GM03348 (cell line): ENCODE results near the gene GYG1.

ENCODE experiments used
- DNase-seq: peaks from one replicate; pipeline ENCODE4 v3.0.0; 2012; ENCODE audit warnings: low spot score

The GYG1 gene

DNA sequence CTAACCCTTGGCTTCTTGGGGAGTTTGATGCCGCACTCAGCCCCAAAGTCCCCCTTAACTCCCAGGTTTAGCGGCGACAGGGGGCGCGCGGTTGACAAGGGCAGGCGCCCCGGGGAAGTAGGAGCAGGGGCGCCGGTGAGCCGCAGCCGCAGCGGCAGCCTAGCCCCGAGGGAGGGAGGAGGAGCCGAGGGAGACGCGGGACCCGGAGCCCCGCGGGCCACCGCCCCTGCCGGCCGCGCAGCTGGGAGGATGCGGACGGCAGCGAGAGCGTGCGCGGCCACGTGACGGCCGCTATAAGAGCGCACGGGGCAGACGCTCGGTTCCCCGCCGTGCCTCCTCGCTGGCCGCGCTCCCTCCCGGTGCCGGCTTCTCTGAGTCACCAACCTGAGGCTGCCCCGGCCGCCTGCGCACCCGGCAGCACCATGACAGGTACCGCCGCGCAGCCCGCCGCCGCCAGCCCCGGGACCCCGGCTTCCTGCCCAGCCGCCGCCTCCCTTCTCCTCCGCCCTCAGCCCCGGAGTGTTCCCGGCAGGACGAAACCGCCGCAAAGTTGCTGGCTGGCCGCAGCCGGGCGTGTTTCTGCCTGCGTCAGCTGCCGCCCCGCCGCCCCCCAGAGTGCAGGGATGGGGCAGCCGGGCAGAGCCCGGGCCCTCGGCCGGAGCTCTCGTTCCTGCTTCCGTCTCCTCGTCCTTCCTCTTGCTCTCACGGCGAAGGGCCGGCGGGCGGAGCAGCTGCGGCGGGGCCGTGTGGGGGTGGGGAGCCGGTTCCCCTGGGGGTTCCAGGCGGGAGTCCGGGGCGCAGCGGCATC lies at the start of gene GYG1:
Gene GYG1 (plus strand): TSS at position 322 of the 808 bp plus-strand sequence. CDS start 101 bp downstream, at position 423.
- DNase-seq, result peak; percentile 95

DNA sequence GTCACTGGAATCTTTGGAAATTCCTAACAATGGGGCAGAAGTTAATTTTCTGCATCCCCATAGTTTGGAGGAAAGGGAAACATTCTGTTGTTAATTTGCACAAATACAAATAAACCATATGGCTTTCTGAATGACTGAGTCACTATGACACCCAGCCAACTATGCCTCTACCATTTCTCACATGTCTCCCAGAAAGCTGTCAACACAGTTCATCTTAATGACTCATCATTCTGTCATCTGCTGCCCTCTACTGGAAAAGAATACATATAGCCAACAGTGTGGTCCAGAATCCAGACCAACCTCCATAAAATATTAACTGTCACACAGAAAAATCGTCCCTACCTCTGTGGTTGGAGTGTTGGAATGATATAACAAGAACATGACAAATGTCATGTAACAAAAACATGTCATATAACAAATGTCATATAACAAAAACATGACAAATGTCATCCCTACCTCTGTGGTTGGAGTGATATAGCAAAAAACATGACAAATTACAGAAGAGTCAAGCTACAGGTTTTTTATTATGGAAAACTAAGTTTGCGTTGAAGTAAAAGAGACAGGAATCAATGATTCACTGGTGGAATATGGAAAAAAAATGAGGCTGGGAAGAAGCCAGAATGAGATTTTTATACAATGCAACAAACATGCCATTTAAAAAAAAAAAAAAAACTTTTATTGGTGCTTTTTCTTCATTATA lies 47.7 kb upstream of the GYG1 start:
- peak; percentile 83 for DNase-seq

- DNase-seq, result no peak
These were observed 46.2 kb upstream of the GYG1 start for GRCh38 chr3:148945116-148945515.

DNA sequence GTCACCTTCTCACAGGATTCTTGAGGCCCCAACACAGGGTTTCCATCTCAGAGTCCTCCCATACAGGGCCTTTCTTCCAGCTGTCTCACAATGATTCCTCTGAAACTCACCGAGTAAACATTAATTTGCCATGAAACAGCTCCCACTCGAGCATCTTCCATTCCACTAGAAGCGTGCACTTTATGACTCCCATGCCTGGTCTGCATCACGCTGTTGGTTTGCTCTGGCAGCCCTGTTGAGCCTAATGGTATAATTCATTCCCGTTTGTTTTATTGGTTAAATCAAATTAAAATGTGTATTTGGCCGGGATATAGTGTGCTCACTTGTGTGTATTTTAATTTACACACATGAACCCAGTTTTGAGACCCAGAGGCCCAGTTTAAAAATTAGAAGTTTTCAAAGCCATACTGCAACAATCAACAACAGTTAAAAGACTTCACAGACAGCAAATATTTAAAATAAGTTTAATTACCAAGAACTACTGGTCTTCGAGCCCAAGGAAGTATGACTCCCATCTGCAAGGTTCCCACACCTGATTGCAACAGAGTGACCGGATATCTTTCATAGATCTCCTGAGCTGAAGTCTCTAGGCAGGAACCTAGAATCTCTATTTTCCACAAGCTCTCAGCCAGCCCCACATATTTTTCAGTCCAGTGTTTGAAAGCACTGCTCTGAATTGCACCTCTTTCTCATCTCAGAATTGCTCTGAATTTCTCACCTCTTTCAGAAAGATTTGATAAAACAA lies 42.3 kb upstream of the GYG1 start:
- no peak for DNase-seq

GRCh38 chr3:148950806-148951205 lies 40.5 kb upstream of the GYG1 start:
- no peak for DNase-seq

- no peak for DNase-seq
These were observed 39.6 kb upstream of the GYG1 start for GRCh38 chr3:148951599-148952361.

DNA sequence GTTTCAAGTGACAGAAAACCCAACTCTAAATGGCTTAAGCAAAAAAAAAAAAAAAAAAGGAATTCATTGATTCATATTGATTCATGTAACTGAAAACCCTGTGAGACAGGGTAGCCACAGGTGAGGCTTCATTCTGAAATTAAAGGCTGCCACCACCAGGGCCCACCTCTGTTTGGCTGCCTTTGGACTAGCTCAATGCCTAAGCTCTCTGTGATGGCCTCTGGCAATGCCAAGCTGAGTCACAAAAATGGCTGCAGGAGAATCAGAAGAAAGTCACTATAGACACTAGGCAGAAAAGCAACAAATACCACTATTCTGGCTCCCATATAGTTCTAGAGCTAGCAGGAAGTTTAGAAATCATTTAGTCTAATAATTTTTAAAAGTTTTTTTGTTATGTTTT lies 38.2 kb upstream of the GYG1 start:
- no peak for DNase-seq

- no peak for DNase-seq
These were observed 36.4 kb upstream of the GYG1 start for GRCh38 chr3:148954981-148955380.

- DNase-seq, result peak; percentile 83
These were observed 35.6 kb upstream of the GYG1 start for GRCh38 chr3:148955544-148956346.

DNA sequence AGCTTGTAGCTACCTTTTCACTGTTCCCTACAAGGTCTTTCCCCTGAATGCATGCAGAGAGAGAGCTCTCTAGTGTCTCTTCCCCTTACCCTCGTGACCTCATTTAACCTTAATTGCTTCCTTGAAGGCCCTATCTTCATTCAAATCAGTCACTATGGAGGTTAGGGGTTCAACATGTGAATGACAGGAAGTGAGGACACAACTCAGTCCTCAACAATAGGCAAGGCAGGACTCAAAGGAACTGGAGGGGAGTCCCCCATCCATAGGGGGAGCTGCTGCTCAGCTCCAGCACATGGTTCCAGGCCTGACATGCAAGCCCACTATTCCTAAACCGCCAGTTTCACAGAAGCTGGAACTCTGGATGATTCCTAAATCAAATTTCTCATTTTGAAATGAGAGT lies 33.8 kb upstream of the GYG1 start:
- no peak for DNase-seq

DNA sequence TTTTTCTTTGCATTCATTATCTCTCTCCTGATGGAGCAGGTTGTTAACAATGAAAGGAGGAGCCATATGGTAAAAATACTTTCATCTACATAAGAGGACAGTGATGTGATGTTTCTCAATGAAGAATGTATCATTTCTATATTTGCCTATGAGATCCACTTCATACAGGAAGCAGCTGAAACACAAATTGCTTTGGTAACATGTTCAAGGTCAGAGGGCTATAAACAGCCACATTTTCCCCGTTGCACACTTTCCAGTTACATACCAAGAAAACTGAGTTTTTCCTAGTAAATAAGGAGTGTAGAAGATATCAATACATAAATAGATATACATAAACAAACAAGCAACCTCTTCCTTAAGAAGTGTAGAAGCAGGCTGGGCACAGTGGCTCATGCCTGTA lies 32.6 kb upstream of the GYG1 start:
- DNase-seq, result no peak

GRCh38 chr3:148962513-148962912 lies 28.8 kb upstream of the GYG1 start:
- peak; percentile 47 for DNase-seq

GRCh38 chr3:148964809-148965208 lies 26.5 kb upstream of the GYG1 start:
- no peak for DNase-seq

- no peak for DNase-seq
These were observed 23.0 kb upstream of the GYG1 start for GRCh38 chr3:148968321-148968720.

GRCh38 chr3:148970271-148970670 lies 21.1 kb upstream of the GYG1 start:
- no peak for DNase-seq

DNA sequence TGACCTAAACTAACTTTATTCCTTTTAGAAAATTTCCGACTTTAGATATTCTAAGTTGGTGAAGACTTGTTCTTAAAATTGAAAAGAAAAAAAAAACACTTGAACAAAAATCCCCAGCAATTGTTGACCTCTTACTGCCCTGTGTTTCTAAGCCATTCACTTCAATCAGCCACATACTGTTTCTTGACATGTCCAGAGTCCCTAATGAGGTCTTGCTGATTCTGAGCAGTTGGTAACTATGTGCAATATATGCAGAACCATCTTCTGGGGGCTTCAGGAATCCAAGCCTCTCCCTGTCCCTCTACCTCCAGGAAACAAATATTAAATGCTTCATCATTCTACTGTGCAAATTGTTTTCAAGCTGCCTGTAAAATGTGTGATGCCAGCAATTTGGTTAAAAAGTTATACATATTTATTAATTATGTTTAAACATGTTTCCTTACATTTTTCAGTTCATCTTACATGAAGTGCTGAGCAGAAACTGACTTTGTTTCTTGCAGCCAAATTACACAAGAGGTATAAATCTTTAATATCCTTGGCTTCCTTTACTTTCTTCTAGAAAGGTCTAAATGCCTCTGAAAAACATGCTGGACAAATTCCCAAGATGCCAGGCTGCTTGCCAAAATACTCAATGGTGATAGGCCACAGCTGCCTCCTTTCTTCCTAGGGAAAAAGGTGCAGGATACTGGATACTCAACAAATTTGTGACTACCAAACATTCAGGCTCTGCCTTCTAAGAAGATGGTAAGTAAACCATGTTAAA lies 19.8 kb upstream of the GYG1 start:
- peak; percentile 33 for DNase-seq

DNA sequence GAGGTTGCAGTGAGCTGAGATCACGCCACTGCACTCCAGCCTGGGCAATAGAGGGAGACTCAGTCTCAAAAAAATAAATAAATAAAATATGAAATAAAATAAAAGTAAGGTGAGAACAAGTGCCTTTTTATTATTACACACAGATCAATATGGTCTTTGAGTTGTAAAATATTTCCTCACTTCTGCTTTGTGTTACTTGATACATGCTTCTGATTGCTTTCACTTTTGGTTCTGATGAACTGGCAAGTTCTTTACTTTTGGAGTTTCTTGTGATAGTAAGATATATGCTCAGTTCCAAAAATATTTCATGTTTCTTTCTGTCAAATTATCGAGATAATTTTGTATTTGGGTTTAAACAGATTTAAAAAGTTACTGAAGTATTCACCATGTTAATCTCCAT lies 16.6 kb upstream of the GYG1 start:
- DNase-seq, result no peak

DNA sequence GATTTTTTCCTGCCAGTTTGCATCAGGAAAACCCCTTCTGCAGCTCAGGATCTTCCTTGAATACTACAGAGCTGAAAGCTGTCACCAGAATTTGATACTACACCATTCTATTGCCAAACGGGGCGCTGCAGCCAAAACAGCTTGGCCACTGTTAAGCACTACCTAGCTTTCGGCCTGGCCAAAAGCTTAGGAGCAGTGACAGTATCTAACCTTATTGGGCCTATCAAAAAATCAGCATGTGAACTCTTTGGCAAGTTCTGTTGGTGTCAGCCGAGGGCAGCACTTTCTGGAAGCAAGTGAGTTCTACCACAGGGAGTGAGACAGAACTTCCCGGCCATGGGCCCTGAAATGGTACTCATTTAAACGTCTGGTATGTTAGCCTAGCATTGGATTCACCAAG lies 16.1 kb upstream of the GYG1 start:
- no peak for DNase-seq

GRCh38 chr3:148975696-148976095 lies 15.6 kb upstream of the GYG1 start:
- no peak for DNase-seq

- no peak for DNase-seq
These were observed 10.1 kb upstream of the GYG1 start for GRCh38 chr3:148981273-148981672.
